CD4-positive, alpha-beta T cell treated with Interleukin-4 for 1 hour (primary cell): ENCODE data around the gene CTSS.
"Not testable (repeated sequence)": the region's sequence is repeated elsewhere in the genome, so short reads cannot be mapped to it uniquely, and the experiment has no call there.

Experiments
- DNase-seq, 2 donors: peaks; one replicate each; pipeline ENCODE4 v3.0.0-alpha.2; 2020 to 2022

The CTSS gene

DNA sequence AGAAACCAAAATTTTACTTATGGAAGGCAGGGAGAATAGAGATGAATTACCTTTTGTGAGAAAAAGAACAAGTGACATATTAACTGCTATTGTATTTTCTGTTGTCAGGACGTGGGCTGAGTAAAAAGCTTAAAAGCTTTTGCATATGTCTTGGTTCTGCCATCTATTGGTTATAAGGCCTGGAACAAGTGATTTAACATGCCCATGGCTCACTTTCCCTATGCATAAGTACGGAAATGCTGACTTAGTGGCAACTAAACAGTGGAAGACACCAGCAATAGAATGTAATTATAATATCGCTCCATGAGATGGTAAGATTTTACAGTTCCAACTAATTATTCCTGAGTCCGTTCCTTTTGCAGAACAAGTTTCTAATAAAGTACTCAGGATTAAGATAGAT, 6.7 kb upstream of the CTSS start:
- no peak for DNase-seq

DNA sequence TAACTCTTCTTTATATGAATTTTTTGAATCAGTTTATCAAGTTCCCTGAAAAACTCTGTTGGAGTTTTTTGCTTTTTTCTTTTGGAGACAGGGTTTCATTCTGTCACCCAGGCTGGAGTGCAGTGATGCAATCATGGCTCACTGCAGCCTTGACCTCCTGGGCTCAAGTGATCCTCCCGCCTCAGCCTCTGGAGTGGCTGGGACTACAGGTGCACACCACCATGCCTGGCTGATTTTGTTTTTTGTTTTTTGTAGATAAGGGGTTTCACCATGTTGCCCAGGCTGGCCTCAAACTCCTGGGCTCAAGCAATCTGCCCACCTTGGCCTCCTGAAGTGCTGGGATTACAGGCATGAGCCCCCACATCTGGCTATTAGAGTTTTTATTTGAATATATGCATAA, 2.1 kb upstream of the CTSS start:
- not testable (repeated sequence) for DNase-seq

DNA sequence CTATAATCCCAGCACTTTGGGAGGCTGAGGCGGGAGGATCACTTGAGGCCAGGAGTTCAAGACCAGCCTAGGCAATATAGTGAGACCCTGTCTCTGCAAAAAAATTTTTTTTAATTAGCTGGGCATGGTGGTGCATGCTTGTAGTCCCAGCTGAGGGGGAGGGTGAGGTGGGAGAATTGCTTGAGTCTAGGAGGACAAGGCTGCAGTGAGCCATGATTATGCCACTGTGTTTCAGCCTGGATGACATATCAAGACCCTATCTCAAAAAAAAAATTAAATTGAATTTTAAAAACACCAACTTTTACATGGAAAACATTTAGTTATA, 361 bp upstream of the CTSS start:
- DNase-seq, result not testable (repeated sequence)

DNA sequence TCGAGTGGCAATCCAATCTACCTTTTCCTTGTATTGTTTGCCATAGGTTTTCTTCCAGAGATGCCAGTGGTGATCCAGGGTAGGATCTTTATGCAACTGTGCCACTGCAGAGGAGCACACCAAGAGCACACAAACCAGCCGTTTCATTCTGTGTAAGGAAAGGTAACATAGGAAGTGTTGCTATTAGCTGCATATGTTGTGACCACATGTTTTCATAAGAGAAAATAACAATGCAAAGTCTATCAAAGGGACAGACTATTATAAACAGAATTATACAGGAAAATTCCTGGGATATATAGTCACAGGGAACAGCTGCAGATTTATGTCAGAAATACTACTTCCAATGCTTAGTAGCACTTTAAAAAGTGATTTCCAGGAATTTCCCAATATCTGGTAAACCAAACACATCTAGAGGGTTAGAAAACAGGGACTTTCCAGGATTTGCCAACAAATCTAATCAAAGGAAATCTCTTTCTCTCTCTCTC, 919 bp downstream of the CTSS start:
- peak in 1 of 2 donors; percentile 46 for DNase-seq

DNA sequence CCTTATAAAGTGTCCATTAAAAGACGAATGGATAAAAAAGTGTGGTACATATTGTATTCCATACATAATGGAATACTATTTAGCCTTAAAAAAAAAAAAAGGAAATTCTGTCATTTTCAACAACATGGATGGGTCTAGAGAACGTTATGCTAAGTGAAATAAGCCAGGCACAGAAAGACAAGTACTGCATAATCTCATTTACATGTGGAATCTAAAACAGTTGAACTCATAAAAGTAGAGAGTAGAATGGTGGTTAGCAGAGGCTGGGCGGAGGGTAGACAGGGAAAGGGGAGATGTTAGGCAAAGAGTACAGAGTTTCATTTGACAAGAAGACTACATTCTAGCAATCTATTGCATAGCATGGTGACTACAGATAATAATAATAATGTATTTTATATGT, 2.6 kb downstream of the CTSS start:
- no peak for DNase-seq

DNA sequence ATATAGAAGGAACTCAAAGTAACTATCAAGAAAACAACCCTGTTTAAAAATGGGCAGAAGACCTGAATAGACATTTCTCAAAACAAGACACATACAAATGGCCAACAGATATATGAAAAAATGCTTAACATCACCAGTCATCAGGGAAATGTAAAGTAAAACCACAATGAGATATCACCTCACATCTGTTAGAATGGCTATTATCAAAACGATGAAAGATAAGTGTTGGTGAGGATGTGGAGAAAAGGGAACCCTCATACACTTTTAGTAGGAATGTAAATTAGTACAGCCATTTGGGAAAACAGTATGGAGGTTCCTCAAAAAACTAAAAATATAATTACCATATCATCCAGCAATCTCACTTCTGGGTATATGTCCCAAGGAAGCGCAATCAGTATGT, 3.0 kb downstream of the CTSS start:
- DNase-seq, result no peak

DNA sequence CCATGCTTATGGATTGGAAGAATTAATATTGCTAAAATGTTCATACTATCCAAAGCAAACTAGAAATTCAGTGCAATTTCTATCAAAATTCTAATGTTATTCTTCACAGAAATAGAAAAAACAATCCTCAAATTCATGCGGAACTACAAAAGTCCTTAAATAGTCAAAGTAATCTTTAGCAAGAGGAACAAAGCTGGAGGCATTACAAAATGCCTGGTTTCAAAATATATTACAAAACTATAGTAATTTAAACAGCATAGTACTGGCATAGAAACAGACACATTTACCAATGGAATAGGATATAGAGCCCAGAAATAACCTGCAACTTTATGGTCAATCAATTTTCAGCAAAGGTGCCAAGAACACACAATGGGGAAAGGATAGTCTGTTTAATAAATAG, 3.8 kb downstream of the CTSS start:
- DNase-seq, result no peak

DNA sequence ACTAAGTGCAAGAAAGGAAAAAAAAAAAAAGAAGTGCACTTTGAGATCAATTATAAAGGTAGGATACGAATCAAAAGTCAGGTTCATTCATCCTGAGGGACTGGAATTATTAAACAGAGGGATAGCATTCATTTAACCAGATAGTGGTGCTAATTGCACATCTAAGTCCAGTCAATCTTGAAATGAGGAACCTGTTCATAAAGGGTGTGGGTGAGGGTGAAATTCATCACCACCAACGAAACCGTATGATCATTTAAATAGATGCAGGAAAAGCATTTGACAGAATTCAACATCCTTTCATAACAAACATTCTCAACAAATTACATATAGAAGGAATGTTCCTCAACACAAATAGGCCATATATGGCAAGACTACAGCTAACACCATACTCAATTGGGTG, 5.6 kb downstream of the CTSS start:
- no peak for DNase-seq

DNA sequence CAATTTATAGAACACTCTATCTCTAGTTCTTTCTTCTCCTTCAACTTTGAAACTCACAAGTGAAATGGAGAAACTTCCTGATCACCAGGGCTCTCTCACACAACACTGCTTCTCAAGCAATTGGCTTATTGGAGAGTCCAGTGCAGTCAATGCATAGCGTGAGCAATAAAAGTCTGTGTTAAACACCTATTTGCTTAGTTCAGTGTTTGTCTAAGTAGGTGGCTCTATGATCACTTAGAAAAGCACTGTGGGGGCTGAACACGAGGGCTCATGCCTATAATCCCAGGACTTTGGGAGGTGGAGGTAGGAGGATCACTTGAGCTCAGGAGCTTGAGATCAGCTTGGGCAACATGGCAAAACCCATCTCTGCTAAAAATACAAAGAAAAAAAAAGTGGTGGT, 12.2 kb downstream of the CTSS start:
- no peak for DNase-seq

DNA sequence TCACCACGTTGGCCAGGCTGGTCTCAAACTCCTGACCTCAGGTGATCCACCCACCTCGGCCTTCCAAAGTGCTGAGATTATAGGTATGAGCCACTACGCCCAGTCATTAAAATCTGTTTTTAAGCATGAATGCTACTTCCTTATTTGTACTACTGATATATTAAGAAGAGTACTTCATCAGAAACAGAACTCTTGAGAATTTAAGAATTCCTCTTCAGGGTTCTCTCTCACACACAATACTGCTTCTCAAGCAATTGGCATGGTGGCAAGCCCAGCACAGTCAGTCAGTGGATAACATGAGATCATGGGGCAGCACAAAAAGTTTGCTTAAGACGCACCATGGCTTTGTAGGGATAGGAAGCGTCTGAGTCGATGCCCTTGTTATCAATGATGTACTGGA, 14.1 kb downstream of the CTSS start:
- DNase-seq, result no peak

DNA sequence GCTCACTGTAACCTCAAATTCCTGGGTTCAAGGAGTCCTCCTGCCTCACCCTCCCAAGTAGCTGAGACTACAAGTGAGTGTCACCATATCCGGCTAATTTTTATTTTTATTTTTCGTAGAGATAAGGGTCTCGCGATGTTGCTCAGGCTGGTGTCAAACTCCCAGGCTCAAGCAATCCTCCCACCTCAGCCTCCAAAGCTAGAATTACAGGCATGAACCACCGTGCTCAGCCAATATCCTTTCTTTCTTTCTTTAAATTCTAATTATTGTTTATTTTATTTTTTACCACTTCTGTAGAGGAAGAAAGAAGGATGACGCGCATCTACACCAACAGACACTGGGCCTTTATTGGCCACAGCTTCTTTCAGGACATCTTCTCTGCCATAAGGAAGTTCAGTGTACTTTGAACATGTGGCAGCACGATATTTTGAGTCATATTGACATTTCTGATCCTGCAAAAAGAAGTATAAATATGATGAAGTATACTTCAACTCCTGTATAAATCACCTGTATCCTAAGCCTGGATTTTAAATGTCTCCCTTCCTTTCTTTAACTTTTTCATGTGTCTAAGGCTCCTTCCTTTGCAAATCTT, 15.8 kb downstream of the CTSS start:
- no peak for DNase-seq

DNA sequence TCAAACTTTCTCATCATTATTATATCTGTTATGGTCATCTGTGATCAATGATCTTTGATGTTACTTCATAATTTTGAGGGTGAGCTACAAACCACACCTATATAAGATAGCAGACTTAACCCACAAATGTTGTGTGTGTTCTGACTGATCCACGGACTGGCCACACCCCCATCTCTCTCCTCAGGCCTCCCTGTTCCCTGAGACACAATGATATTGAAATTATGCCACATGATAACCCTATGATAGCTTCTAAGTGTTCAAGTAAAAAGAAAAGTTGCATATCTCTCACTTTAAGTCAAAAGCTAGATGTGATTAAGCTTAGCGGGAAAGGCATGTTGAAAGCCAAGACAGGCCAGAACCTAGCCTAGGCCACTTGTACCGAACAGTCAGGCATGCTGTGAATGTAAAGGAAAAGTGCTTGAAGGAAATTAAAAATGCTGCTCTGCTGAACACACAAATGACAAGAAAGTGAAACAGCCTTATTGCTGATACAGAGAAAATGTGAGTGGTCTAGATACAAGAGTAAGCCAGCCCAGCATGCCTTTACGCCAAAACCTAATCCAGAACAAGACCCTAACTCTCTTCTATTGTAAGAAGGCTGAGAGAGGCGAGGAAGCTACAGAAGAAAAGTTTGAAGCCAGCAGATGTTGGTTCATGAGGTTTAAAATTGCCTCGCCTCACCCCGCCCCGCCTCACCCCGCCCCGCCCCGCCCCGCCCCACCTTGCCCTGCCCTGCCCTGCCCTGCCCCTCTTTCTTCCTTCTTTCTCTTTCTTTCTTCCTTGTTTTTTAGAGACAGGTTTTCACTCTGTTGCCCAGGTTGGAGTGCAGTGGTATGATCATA, 16.5 kb downstream of the CTSS start:
- DNase-seq, result no peak

DNA sequence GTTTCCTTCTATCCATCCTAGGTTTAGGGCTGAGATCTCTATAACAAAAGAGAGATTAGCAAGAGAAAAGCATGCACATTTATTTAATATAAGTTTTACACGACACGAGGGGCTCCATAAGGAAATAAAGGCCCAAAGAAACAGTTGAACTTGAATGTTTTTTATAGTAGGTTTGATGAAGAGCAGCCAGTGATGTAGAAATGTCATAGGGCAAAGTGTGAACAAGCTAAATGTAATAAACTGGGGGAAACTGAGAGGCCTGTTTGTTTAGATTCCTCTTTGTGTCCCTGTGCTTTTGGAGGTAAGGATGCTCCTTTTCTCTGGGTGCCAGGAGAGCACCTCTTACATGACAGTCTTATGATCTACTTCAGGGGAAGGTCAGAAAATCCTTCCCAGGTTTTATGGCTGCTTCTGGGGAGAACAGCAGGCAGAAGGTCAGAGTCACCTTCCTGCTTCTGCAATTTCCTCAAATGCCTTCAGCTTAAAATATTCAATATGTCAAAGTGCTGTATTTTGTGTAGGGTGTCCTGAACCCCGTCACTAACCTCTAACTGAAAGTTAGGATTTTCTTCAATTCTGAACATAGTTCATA, 35.4 kb downstream of the CTSS start:
- no peak for DNase-seq

DNA sequence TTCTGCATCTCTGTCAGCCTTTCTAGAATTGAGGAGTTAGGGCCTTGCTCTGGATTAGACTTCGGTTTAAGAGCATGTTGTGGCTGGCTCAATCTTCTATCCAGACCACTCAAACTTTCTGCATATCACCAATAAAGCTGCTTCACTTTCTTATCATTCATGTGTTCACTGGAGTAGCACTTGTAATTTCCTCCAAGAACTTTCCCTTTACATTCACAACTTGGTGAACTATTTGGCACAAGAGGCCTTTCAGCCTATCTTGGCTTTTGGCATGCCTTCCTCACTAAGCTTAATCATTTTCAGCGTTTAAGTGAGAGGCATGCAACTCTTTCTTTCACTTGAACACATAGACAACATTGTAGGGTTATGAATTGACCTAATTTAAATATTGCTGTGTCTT, 41.2 kb downstream of the CTSS start:
- no peak for DNase-seq

DNA sequence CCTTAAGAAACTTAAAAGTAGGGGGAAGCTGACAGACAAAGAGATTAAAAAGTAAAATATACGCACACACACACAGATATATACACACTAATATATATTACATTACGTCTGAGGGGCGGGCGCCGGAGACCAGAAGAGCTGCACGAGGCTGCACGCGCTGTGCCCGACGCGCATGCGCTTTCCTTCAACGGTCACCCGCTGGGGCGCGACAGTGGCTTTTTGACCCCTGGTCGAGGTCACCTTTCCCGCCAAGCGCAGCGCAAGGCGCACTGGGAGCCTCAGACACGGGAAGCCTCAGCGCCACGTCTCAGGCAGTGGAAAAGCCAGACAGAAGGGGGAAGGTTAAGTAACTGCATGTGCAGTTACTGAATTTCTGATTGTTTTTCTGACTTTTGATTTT, 44.9 kb downstream of the CTSS start, which contains the start of gene HORMAD1:
TSS of gene HORMAD1 (minus strand) at position 193 of the 400 bp plus-strand sequence. CDS start 1,390 bp downstream, outside the sequence.
- no peak for DNase-seq

DNA sequence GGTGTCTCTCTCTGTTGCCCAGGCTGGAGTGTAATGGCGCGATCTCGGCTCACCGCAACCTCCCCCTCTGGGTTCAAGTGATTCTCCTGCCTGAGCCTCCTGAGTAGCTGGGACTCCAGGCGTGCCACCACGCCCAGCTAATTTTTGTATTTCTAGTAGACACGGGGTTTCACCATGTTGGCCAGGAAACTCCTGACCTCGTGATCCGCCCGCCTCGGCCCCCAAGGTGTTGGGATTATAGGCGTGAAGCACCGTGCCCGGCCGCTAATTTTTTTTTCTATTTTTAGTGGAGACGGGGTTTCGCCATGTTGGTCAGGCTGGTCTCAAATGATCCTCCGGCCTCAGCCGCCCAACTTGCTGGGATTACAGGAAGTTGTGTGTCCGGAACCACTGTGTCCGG, 45.5 kb downstream of the CTSS start:
- DNase-seq, result no peak

DNA sequence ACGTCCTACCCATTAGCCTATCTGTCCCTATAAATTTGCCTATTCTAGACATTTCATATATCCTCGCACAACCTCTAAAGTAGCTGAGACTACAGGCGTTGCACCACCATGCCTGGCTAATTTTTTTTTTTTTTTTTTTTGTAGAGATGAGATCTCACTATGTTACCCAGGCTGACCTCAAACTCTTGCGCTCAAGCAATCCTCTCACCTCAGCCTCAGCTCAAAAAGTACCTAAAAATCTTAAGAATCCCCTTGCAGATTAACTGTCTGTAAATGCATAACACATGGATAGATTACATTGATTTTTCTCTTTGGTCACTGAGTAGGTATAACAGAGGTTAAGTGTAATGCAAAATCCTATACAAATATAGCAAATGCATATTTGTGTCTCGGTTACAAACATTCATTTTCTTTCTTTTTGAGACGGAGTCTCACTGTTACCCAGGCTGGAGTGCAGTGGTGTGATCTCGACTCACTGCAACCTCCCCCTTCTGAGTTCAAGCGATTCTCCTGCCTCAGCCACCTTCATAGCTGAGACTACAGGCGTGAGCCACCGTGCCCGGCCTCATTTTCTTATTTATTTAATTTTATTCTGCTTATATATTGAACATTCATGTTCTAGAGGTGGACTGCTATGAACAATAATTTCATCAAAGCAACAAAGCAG, 47.2 kb downstream of the CTSS start:
- DNase-seq, result no peak

DNA sequence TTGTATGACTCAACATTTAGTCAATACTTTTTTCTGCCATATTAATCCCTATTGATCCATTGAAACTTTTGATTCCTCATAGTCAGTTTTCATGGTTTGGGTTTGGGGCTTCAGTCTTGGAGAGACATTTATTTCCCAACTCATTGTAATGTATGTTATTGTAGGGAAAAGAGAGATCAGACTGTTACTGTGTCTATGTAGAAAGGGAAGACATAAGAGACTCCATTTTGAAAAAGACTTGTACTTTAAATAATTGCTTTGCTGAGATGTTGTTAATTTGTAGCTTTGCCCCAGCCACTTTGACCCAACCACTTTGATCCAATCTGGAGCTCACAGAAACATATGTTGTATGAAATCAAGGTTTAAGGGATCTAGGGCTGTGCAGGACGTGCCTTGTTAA, 56.5 kb downstream of the CTSS start:
- DNase-seq, result not testable (repeated sequence)

DNA sequence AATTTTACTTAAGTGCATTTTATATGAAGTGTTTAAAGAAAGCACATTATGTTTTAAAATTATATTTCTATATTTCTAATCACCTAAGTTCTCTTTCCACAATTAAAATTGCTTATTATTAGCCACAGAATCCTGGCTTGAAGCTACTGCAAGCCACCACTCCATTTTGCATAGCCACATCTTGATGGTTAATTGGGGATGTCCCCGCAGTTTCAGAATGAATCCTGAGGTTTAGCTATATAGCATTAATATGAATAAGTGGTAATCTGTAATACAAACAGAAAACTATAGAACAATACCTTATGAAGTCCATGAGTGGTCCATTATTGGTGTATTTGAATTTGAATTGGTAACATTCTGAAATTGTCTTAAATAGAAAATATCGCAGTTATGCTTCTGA, 57.0 kb downstream of the CTSS start:
- no peak for DNase-seq

DNA sequence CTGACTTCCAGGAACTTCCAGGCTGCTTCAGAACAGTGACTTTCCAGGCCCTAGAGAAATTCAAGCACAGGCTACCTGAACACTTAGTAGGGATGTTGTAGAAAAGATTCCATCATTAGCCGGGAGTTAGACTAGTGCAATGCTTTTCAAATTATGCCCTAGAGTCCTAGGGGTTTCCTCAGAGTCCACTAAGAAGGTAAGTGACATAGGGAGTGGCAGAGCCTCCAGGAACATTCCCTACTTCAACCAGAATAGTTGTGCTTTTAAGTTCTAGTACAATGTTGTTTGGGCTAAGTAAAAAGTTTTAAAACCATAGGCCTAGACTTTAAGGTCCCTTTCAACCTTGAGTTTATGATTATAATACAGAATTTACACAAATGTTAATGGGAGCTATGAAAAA, 59.5 kb downstream of the CTSS start:
- no peak for DNase-seq

DNA sequence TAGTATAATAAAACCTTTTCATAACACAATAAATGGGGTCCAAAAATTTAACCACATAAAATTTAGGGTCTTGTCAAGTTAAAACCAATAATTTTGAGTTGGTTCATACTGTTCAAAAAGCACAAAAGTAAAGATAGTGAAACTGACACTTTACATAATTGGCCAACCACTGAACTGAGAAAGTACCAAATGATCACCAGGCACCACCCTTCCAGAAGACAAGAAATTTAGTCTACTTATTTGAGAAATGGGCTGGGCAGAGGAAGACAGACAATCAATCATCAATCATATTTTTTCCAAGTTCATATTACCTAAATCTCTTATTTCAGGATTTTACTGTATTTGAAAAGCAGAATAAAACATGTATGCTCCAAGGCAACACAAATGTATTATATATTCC, 62.2 kb downstream of the CTSS start:
- no peak for DNase-seq

DNA sequence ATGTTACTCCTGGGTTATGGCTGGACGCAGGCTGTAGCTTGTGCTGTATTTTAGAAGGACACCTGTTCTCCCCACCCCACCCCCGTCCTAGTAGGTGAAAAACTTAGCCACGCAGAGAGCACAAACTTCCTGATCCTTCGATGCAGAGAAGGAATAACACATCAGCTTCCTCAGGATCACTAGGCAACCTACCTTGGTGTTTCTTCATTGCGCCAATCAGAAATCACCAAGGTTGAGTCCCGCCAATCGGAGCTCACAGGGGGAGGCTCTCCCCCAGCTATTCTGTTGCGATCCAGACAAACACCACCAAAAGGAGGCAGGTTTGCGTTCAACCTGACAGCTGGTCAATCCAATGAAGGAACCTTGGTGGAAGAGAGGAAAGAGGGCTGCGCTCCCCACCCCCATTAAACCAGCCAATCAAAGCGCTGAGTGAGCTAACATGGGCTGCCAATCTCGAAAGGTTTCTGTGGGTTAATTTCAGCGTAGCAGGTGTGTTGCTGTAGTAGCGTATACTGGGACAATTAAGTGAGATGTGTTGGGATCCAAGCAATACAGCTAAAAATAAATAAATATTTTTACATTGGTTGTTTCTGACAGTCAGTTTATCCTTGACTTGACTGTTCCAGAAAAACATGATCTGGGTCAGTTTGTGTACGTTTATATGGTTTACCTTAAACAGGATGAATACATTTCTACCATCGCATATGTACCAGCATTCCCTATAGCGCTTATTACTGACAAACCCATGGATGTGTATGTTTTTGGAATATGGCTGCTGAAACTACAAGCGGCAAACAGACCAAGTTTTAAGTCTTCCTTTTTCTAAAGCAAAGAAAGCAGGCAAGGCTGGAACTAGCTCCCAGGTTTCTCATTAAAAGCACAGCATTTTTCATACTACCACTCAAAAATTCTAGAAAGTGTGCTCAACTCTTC, 68.3 kb downstream of the CTSS start, which contains the start of gene GOLPH3L:
TSS of gene GOLPH3L (minus strand) at position 160 of the 933 bp plus-strand sequence. CDS start 2,316 bp downstream, outside the sequence.
- DNase-seq, result peak; percentile 95 to 97
